Measurements from ENCODE around the gene USP17L13.
"Not testable (repeated sequence)": the region's sequence is repeated elsewhere in the genome, so short reads cannot be mapped to it uniquely, and the experiment has no call there.

Gene USP17L13

GRCh38 chr4:9224596-9224995 is at the start of gene USP17L13:
USP17L13 (plus strand) TSS chr4:9224896; CDS start chr4:9224896, 0 bp downstream.
- not testable (repeated sequence) for DNase-seq

GRCh38 chr4:9210357-9210756 is 14.3 kb upstream of the USP17L13 start, which contains the start of gene USP17L10:
USP17L10 (plus strand) TSS chr4:9210657; CDS start chr4:9210657, 0 bp downstream.
- not testable (repeated sequence) for DNase-seq

GRCh38 chr4:9214701-9215100 is 10.0 kb upstream of the USP17L13 start:
- not testable (repeated sequence) for DNase-seq

GRCh38 chr4:9215105-9215504 is 9.6 kb upstream of the USP17L13 start, which contains the start of gene USP17L11:
USP17L11 (plus strand) TSS chr4:9215405; CDS start chr4:9215405, 0 bp downstream.
- DNase-seq: not testable (repeated sequence)

GRCh38 chr4:9219852-9220251 is 4.8 kb upstream of the USP17L13 start, which contains the start of gene USP17L12:
USP17L12 (plus strand) TSS chr4:9220152; CDS start chr4:9220152, 0 bp downstream.
- not testable (repeated sequence) for DNase-seq

GRCh38 chr4:9230249-9230648 is 5.6 kb downstream of the USP17L13 start:
- DNase-seq: not testable (repeated sequence)

GRCh38 chr4:9234085-9234484 is 9.4 kb downstream of the USP17L13 start, which contains the start of gene USP17L15:
USP17L15 (plus strand) TSS chr4:9234385; CDS start chr4:9234385, 0 bp downstream.
- DNase-seq: not testable (repeated sequence)

GRCh38 chr4:9238461-9238860 is 13.8 kb downstream of the USP17L13 start:
- DNase-seq: not testable (repeated sequence)

GRCh38 chr4:9243579-9243978 is 18.9 kb downstream of the USP17L13 start, which contains the start of gene USP17L17:
USP17L17 (plus strand) TSS chr4:9243879; CDS start chr4:9243879, 0 bp downstream.
- DNase-seq: not testable (repeated sequence)

- not testable (repeated sequence) for DNase-seq
Observed at GRCh38 chr4:9247953-9248680, 23.4 kb downstream of the USP17L13 start, which contains the start of gene USP17L18. USP17L18 (plus strand) TSS chr4:9248630; CDS start chr4:9248630, 0 bp downstream.

- DNase-seq: not testable (repeated sequence)
Observed at GRCh38 chr4:9253078-9253477, 28.4 kb downstream of the USP17L13 start, which contains the start of gene USP17L19. USP17L19 (plus strand) TSS chr4:9253378; CDS start chr4:9253378, 0 bp downstream.

GRCh38 chr4:9257824-9258223 is 33.1 kb downstream of the USP17L13 start, which contains the start of gene USP17L20:
USP17L20 (plus strand) TSS chr4:9258124; CDS start chr4:9258124, 0 bp downstream.
- DNase-seq: not testable (repeated sequence)

GRCh38 chr4:9262572-9262971 is 37.9 kb downstream of the USP17L13 start, which contains the start of gene USP17L21:
USP17L21 (plus strand) TSS chr4:9262872; CDS start chr4:9262872, 0 bp downstream.
- DNase-seq: not testable (repeated sequence)

- DNase-seq: not testable (repeated sequence)
Observed at GRCh38 chr4:9267319-9267718, 42.6 kb downstream of the USP17L13 start, which contains the start of gene USP17L22. USP17L22 (plus strand) TSS chr4:9267619; CDS start chr4:9267619, 0 bp downstream.

- not testable (repeated sequence) for DNase-seq
Observed at GRCh38 chr4:9271719-9272118, 47.0 kb downstream of the USP17L13 start.
